B cell (primary cell): ENCODE data around the gene ARRB1. TPM values are rescaled to one million over a fixed set of nuclear protein-coding genes. Genes with fewer than 3 reads are reported as not detected.

Experiments
- ATAC-seq: fragments of 200-7000 bp; cut with Tn5 transposase; one replicate; pipeline ENCODE4 v1.10.0; 2021; ENCODE audit warnings: low read depth, mild to moderate bottlenecking, moderate number of reproducible peaks, moderate library complexity
- CTCF ChIA-PET: fragments of 350-600 bp; sonication (Branson Sonifier 250); formaldehyde crosslinking; loops from one replicate; lab custom pipeline; 2021; ENCODE audit warnings: antibody characterized with exemption, inconsistent platforms; lab: Charles Lee
- POLR2A ChIA-PET: fragments of 350-600 bp; sonication (Branson Sonifier 250); formaldehyde crosslinking; loops from one replicate; lab custom pipeline; 2021; ENCODE audit warnings: antibody characterized with exemption; lab: Charles Lee
- DNase-seq: peaks from one replicate; pipeline ENCODE4 v3.0.0; 2013
- H2AFZ ChIP-seq: 2 replicates; pipeline ENCODE4 v1.6.1; 2012; ENCODE audit warnings: mild to moderate bottlenecking, low read depth, low read length; ENCODE audit not compliant: insufficient read depth, poor library complexity, severe bottlenecking
- H3K27ac ChIP-seq, 2 donors: 1 replicate in 1 of 2; 2 replicates in 1 of 2; pipeline ENCODE4 v1.5.1; 2012 to 2013; ENCODE audit warnings: low read length in 2 of 2, mild to moderate bottlenecking in 2 of 2, moderate library complexity in 1 of 2
- H3K27me3 ChIP-seq, 4 experiments: fragments of 200-600 bp in 1 of 4; sonication (generic) in 1 of 4; replicated peaks in 1 of 4; 1 replicate in 2 of 4; 2 replicates in 2 of 4; pipeline versions ENCODE4 v1.6.1 to v1.7.0; 2013 to 2016; ENCODE audit warnings: low read length in 3 of 4, mild to moderate bottlenecking in 2 of 4, mixed read lengths in 1 of 4, moderate library complexity in 1 of 4; ENCODE audit not compliant: insufficient read depth in 4 of 4, control insufficient read depth in 3 of 4; ENCODE audit errors: control extremely low read depth in 1 of 4
- H3K36me3 ChIP-seq, 2 experiments: replicated peaks in 1 of 2; 1 replicate in 1 of 2; 2 replicates in 1 of 2; pipeline versions ENCODE4 v1.6.1 to v1.7.1; 2013; ENCODE audit warnings: low read length in 1 of 2; ENCODE audit not compliant: insufficient read depth in 2 of 2, control insufficient read depth in 1 of 2; ENCODE audit errors: control extremely low read depth in 1 of 2, extremely low read depth in 1 of 2
- H3K4me1 ChIP-seq, 2 donors: fragments of 200-600 bp in 1 of 2; sonication (generic) in 1 of 2; 1 replicate in 1 of 2; 2 replicates in 1 of 2; pipeline versions ENCODE4 v1.5.1 to v1.6.1; 2013 to 2017; ENCODE audit warnings: low read length in 2 of 2; ENCODE audit not compliant: control insufficient read depth in 2 of 2, insufficient read depth in 2 of 2
- H3K4me2 ChIP-seq: replicated peaks from 2 replicates; pipeline ENCODE3; 2012; ENCODE audit warnings: mild to moderate bottlenecking, low read depth, low read length; ENCODE audit not compliant: poor library complexity, severe bottlenecking
- H3K4me3 ChIP-seq, 5 experiments: fragments of 200-600 bp in 1 of 5; sonication (generic) in 1 of 5; 1 replicate in 3 of 5; 2 replicates in 2 of 5; pipeline versions ENCODE4 v1.5.1 to v1.7.0; 2011 to 2016; ENCODE audit warnings: low read length in 4 of 5, mild to moderate bottlenecking in 4 of 5, low read depth in 2 of 5, control low read depth in 1 of 5, moderate library complexity in 1 of 5; ENCODE audit not compliant: insufficient read depth in 1 of 5; ENCODE audit errors: control extremely low read depth in 1 of 5, extremely low read depth in 1 of 5
- H3K79me2 ChIP-seq: fragments of 200-600 bp; sonication (generic); one replicate; pipeline ENCODE4 v1.6.0; 2016; ENCODE audit warnings: low read length; ENCODE audit not compliant: control insufficient read depth, insufficient read depth
- H3K9ac ChIP-seq: fragments of 200-600 bp; sonication (generic); 2 replicates; pipeline ENCODE4 v1.6.1; 2017; ENCODE audit warnings: mild to moderate bottlenecking, low read length, moderate library complexity
- H3K9me3 ChIP-seq, 3 donors: one replicate each; pipeline versions ENCODE4 v1.6.1 to v1.7.1; 2013; ENCODE audit warnings: low read length in 2 of 3; ENCODE audit not compliant: control insufficient read depth in 2 of 3, insufficient read depth in 1 of 3; ENCODE audit errors: control extremely low read depth in 1 of 3
- H4K20me1 ChIP-seq: 2 replicates; pipeline ENCODE4 v1.6.0; 2012; ENCODE audit warnings: mild to moderate bottlenecking, low read length; ENCODE audit not compliant: insufficient read depth, control insufficient read depth, poor library complexity, severe bottlenecking
- H3K27ac Mint-ChIP-seq: one replicate; pipeline ENCODE4 v1.8.0; 2021; ENCODE audit warnings: mixed read lengths
- H3K27me3 Mint-ChIP-seq: one replicate; pipeline ENCODE4 v1.8.0; 2021; ENCODE audit warnings: mixed read lengths
- H3K4me1 Mint-ChIP-seq: one replicate; pipeline ENCODE4 v1.8.0; 2021; ENCODE audit warnings: mixed read lengths
- H3K4me3 Mint-ChIP-seq: one replicate; pipeline ENCODE4 v1.8.0; 2021; ENCODE audit warnings: mixed read lengths
- H3K9me3 Mint-ChIP-seq: one replicate; pipeline ENCODE4 v1.8.0; 2022; ENCODE audit warnings: mixed read lengths; ENCODE audit not compliant: insufficient read depth
- CTCF ChIP-seq: fragments of 200-600 bp; IDR thresholded peaks from one replicate; pipeline ENCODE4 v1.8.0; 2022; ENCODE audit warnings: antibody characterized with exemption, mild to moderate bottlenecking
- EZH2 ChIP-seq: IDR thresholded peaks from 2 replicates; pipeline ENCODE4 v1.6.1; 2012; ENCODE audit warnings: borderline replicate concordance, low read depth, mild to moderate bottlenecking, moderate library complexity, low read length; ENCODE audit not compliant: insufficient read depth, poor library complexity, severe bottlenecking
- WGBS: methylation state at CpG from one replicate; pipeline ENCODE4 v1.1.5; 2013; ENCODE audit warnings: missing lambda C conversion rate; ENCODE audit not compliant: insufficient coverage; 5-methylcytosine and 5-hydroxymethylcytosine counted together
- intact Hi-C: fragments of 100-400 bp; cut with micrococcal nuclease; formaldehyde crosslinking; loops from one replicate; pipeline ENCODE4 v1.10.0; 2022
- polyA plus RNA-seq: library from polyadenylated mRNA; depleted of rRNA; stranded (reverse); fragments of >200 nt; gene quantifications from 2 replicates; pipeline ENCODE4 v1.2.3, GENCODE V29; 2012
- total RNA-seq, 2 donors: library from RNA; stranded (reverse); fragments of 120-200 nt in 1 of 2; gene quantifications; 1 replicate in 1 of 2; 2 replicates in 1 of 2; pipeline versions ENCODE4 v1.2.3 to v1.2.4, GENCODE V29; 2013 to 2022

The ARRB1 gene
- total and polyA plus RNA-seq, 2 donors (not counting 1 experiment from before 2014, with no cell fraction given): 1.0 to 1.9 TPM

GRCh38 chr11:75338516-75339208, 12.8 kb downstream of the ARRB1 start:
- DNase-seq: no peak
- POLR2A ChIA-PET: no interaction called here
- no peaks in the 10 kb centered on the region for H4K20me1 ChIP-seq
- H3K4me1 ChIP-seq: peaks cover 26 to 31% of the 10 kb centered on the region in 2 donors
- TF ChIP-seq EZH2 (no peak), CTCF (no peak)
- H3K4me3 ChIP-seq: no peak overlapping the region
- no peak overlapping the region for H3K4me3 Mint-ChIP-seq
- no CpG with 5 or more reads among the region's 8 CpGs for whole genome bisulfite sequencing
- H3K9me3 Mint-ChIP-seq: no peaks in the 10 kb centered on the region
- H2AFZ ChIP-seq: no peak overlapping the region
- H3K27me3 Mint-ChIP-seq: no peaks in the 10 kb centered on the region
- H3K4me2 ChIP-seq: peak overlapping the region; percentile 58
- no peaks in the 10 kb centered on the region for H3K36me3 ChIP-seq
- H3K4me1 Mint-ChIP-seq: peaks cover 40% of the 10 kb centered on the region
- H3K9ac ChIP-seq: no peak overlapping the region
- CTCF ChIA-PET: interaction anchor here (2.8 kb wide), 1 partner anchor 45 kb away, joined by 16 read pairs; no protein-coding TSS in a partner anchor
- ATAC-seq: no peak
- H3K27ac ChIP-seq: no peak overlapping the region
- no peaks in the 10 kb centered on the region for H3K27me3 ChIP-seq
- intact Hi-C loops: no loop called here
- H3K9me3 ChIP-seq: peaks cover 0 to 3% (median 0%) of the 10 kb centered on the region in 3 donors
- no peaks in the 10 kb centered on the region for H3K79me2 ChIP-seq
- H3K27ac Mint-ChIP-seq: no peak overlapping the region

- intact Hi-C loops: no loop called here
- Histone ChIP-seq H3K79me2 (no peaks in the 10 kb centered on the region), H3K4me1 (peaks cover 26% of the 10 kb centered on the region in 2 donors), H2AFZ (no peak overlapping the region), H3K9ac (no peak overlapping the region), H3K9me3 (peaks cover 0 to 3% (median 0%) of the 10 kb centered on the region in 3 donors), H3K36me3 (no peaks in the 10 kb centered on the region), H4K20me1 (no peaks in the 10 kb centered on the region), H3K27ac (no peak overlapping the region), H3K4me2 (no peak overlapping the region), H3K27me3 (no peaks in the 10 kb centered on the region), H3K4me3 (no peak overlapping the region)
- DNase-seq: no peak
- Mint-ChIP-seq H3K27me3 (peaks cover 5% of the 10 kb centered on the region), H3K27ac (no peak overlapping the region), H3K9me3 (no peaks in the 10 kb centered on the region), H3K4me1 (peaks cover 32% of the 10 kb centered on the region), H3K4me3 (no peak overlapping the region)
- ChIA-PET POLR2A (no interaction called here), CTCF (interaction anchor here (0.5 kb wide), 1 partner anchor 613 kb away, joined by 3 read pairs; no protein-coding TSS in a partner anchor)
- ATAC-seq: no peak
- WGBS: 63% methylated on average over 2 of the region's 6 CpGs
- TF ChIP-seq CTCF (no peak), EZH2 (no peak)
These were observed 14.2 kb downstream of the ARRB1 start for GRCh38 chr11:75337195-75337654.
